ENCODE data around the gene LLGL2.

GRCh38 chr17:75614556-75615270 lies 89.2 kb downstream of the LLGL2 start:
- TF ChIP-seq CTCF (IDR thresholded peaks at IDR 0.05) (no peak), POLR2A (IDR thresholded peaks at IDR 0.05) (no peak)
